Fibroblast of the aortic adventitia (primary cell): ENCODE measurements around the gene GJC2. TPM values are rescaled to one million over a fixed set of nuclear protein-coding genes. Genes with fewer than 3 reads are reported as not detected.

ENCODE experiments used
- DNase-seq: peaks from one replicate; pipeline ENCODE4 v3.0.0-alpha.2; 2010; ENCODE audit warnings: low read depth
- H3K4me3 ChIP-seq: 2 replicates; pipeline ENCODE4 v1.5.1; 2011; ENCODE audit warnings: low read depth, mild to moderate bottlenecking, control low read depth, low read length, moderate library complexity
- CTCF ChIP-seq: IDR thresholded peaks from 2 replicates; pipeline ENCODE4 v1.5.1; 2011; ENCODE audit warnings: mild to moderate bottlenecking, low read length, control low read depth, inconsistent platforms; ENCODE audit not compliant: insufficient read depth
- total RNA-seq: library from RNA; depleted of rRNA; stranded (reverse); fragments of >200 nt; gene quantifications from 2 replicates; pipeline ENCODE4 v1.2.3, GENCODE V29; 2012; ENCODE audit warnings: low replicate concordance

GJC2 gene
- total RNA-seq, 1 donor, result 2.0 TPM

DNA sequence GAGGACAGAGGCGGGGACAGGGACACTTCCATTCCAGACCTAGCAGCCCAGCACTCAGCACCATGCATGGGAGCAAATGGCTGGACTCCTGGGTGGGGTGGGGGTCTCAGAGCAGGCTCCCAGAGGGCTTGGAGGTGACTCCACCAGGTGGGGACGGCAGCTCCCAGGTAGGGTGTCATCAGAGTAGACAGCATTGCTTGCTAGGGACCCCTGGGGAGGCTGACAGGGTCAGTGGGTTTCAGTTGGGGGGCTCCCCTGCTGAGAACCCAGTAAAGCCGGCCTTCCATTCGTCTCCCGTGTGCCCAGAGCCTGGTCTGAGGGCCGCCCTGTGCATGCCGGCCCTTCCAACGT, 4.8 kb upstream of the GJC2 start:
- DNase-seq, result no peak
- no peak for TF ChIP-seq CTCF

GRCh38 chr1:228145463-228146416, 4.0 kb upstream of the GJC2 start:
- TF ChIP-seq CTCF, result no peak
- no peak for DNase-seq
- no peak overlapping the region for H3K4me3 ChIP-seq

More for the DNA sequence above, 4.8 kb upstream of the GJC2 start:
- no peak overlapping the region for H3K4me3 ChIP-seq

- no peak for TF ChIP-seq CTCF
- H3K4me3 ChIP-seq, result no peak overlapping the region
- DNase-seq, result no peak
Observed at GRCh38 chr1:228146417-228147150, 3.1 kb upstream of the GJC2 start.

- H3K4me3 ChIP-seq, result no peak overlapping the region
- DNase-seq, result no peak
- no peak for TF ChIP-seq CTCF
Observed at GRCh38 chr1:228147151-228147693, 2.5 kb upstream of the GJC2 start.

- H3K4me3 ChIP-seq, result no peak overlapping the region
- no peak for DNase-seq
- TF ChIP-seq CTCF, result no peak
Observed at GRCh38 chr1:228147768-228148167, 2.0 kb upstream of the GJC2 start.

- no peak for TF ChIP-seq CTCF
- H3K4me3 ChIP-seq, result no peak overlapping the region
- DNase-seq, result peak; percentile 43
Observed at GRCh38 chr1:228148196-228148861, 1.4 kb upstream of the GJC2 start.
